ENCODE measurements around the gene POU6F2. TPM values are rescaled to one million over a fixed set of nuclear protein-coding genes. Genes with fewer than 3 reads are reported as not detected.

The POU6F2 gene
- total and polyA plus RNA-seq, 5 donors from 2014 or later = not detected

GRCh38 chr7:39027491-39027890 lies 49.8 kb downstream of the POU6F2 start:
- Mint-ChIP-seq H3K27me3 (no peaks in the 10 kb centered on the region), H3K27ac (no peak overlapping the region), H3K4me3 (no peak overlapping the region), H3K36me3 (no peaks in the 10 kb centered on the region), H3K4me1 (no peaks in the 10 kb centered on the region), H3K9me3 (peaks cover 0 to 9% (median 3%) of the 10 kb centered on the region in 7 donors)
- Histone ChIP-seq H3K36me3 (ENCODE audit: control insufficient read depth, insufficient read depth, low read length) (no peaks in the 10 kb centered on the region), H3K27ac (ENCODE audit: insufficient read depth, low read length, poor library complexity, severe bottlenecking) (no peak overlapping the region), H3K27me3 (ENCODE audit: control insufficient read depth, insufficient read depth, low read length) (no peaks in the 10 kb centered on the region), H3K9me3 (ENCODE audit: control insufficient read depth in 2 of 2, low read length in 2 of 2) (peaks cover 7 to 8% of the 10 kb centered on the region in 2 experiments), H3K4me3 (ENCODE audit: low read depth, low read length) (no peak overlapping the region), H3K4me1 (ENCODE audit: control insufficient read depth, insufficient read depth, low read length, poor library complexity, severe bottlenecking) (no peaks in the 10 kb centered on the region)
- no peak for ATAC-seq (ENCODE audit: low read depth in 2 of 2)
- DNase-seq = no peak

- H3K4me3 ChIP-seq (ENCODE audit: low read depth, low read length) = no peak overlapping the region
- H3K27ac ChIP-seq (ENCODE audit: insufficient read depth, low read length, poor library complexity, severe bottlenecking) = no peak overlapping the region
- Mint-ChIP-seq H3K4me1 (no peaks in the 10 kb centered on the region), H3K4me3 (no peak overlapping the region), H3K27me3 (no peaks in the 10 kb centered on the region), H3K36me3 (no peaks in the 10 kb centered on the region), H3K9me3 (peaks cover 0 to 6% (median 0%) of the 10 kb centered on the region in 7 donors), H3K27ac (no peak overlapping the region)
- no peak for ATAC-seq (ENCODE audit: low read depth in 2 of 2)
- H3K9me3 ChIP-seq (ENCODE audit: control insufficient read depth in 2 of 2, low read length in 2 of 2) = no peaks in the 10 kb centered on the region
- H3K27me3 ChIP-seq (ENCODE audit: control insufficient read depth, insufficient read depth, low read length) = no peaks in the 10 kb centered on the region
- no peaks in the 10 kb centered on the region for H3K36me3 ChIP-seq (ENCODE audit: control insufficient read depth, insufficient read depth, low read length)
- DNase-seq = no peak
- no peaks in the 10 kb centered on the region for H3K4me1 ChIP-seq (ENCODE audit: control insufficient read depth, insufficient read depth, low read length, poor library complexity, severe bottlenecking)
These were observed 56.3 kb downstream of the POU6F2 start for GRCh38 chr7:39033885-39034624.

- H3K4me1 Mint-ChIP-seq = no peaks in the 10 kb centered on the region
- H3K27me3 Mint-ChIP-seq = no peaks in the 10 kb centered on the region
- H3K9me3 Mint-ChIP-seq = peaks cover 0 to 6% (median 0%) of the 10 kb centered on the region in 7 donors
- DNase-seq (no peak), ATAC-seq (ENCODE audit: low read depth in 2 of 2) (no peak)
- H3K36me3 Mint-ChIP-seq = no peaks in the 10 kb centered on the region
- no peaks in the 10 kb centered on the region for H3K9me3 ChIP-seq (ENCODE audit: control insufficient read depth in 2 of 2, low read length in 2 of 2)
- H3K27me3 ChIP-seq (ENCODE audit: control insufficient read depth, insufficient read depth, low read length) = no peaks in the 10 kb centered on the region
- H3K27ac ChIP-seq (ENCODE audit: insufficient read depth, low read length, poor library complexity, severe bottlenecking) = no peak overlapping the region
- no peaks in the 10 kb centered on the region for H3K36me3 ChIP-seq (ENCODE audit: control insufficient read depth, insufficient read depth, low read length)
- no peak overlapping the region for H3K4me3 Mint-ChIP-seq
- no peak overlapping the region for H3K4me3 ChIP-seq (ENCODE audit: low read depth, low read length)
- H3K27ac Mint-ChIP-seq = no peak overlapping the region
- no peaks in the 10 kb centered on the region for H3K4me1 ChIP-seq (ENCODE audit: control insufficient read depth, insufficient read depth, low read length, poor library complexity, severe bottlenecking)
These were observed 57.4 kb downstream of the POU6F2 start for GRCh38 chr7:39035156-39035555.

GRCh38 chr7:39035903-39036302 lies 58.2 kb downstream of the POU6F2 start:
- Mint-ChIP-seq H3K9me3 (peaks cover 0 to 6% (median 0%) of the 10 kb centered on the region in 7 donors), H3K4me3 (no peak overlapping the region), H3K36me3 (no peaks in the 10 kb centered on the region), H3K27ac (no peak overlapping the region), H3K27me3 (no peaks in the 10 kb centered on the region), H3K4me1 (no peaks in the 10 kb centered on the region)
- Histone ChIP-seq H3K4me1 (ENCODE audit: control insufficient read depth, insufficient read depth, low read length, poor library complexity, severe bottlenecking) (no peaks in the 10 kb centered on the region), H3K27ac (ENCODE audit: insufficient read depth, low read length, poor library complexity, severe bottlenecking) (no peak overlapping the region), H3K27me3 (ENCODE audit: control insufficient read depth, insufficient read depth, low read length) (no peaks in the 10 kb centered on the region), H3K9me3 (ENCODE audit: control insufficient read depth in 2 of 2, low read length in 2 of 2) (no peaks in the 10 kb centered on the region), H3K36me3 (ENCODE audit: control insufficient read depth, insufficient read depth, low read length) (no peaks in the 10 kb centered on the region), H3K4me3 (ENCODE audit: low read depth, low read length) (no peak overlapping the region)
- DNase-seq = no peak
- ATAC-seq (ENCODE audit: low read depth in 2 of 2) = no peak

GRCh38 chr7:39042670-39043069 lies 65.0 kb downstream of the POU6F2 start:
- H3K4me3 Mint-ChIP-seq = no peak overlapping the region
- DNase-seq (no peak), ATAC-seq (ENCODE audit: low read depth in 2 of 2) (no peak)
- no peak overlapping the region for H3K27ac ChIP-seq (ENCODE audit: insufficient read depth, low read length, poor library complexity, severe bottlenecking)
- no peaks in the 10 kb centered on the region for H3K36me3 ChIP-seq (ENCODE audit: control insufficient read depth, insufficient read depth, low read length)
- H3K27me3 Mint-ChIP-seq = no peaks in the 10 kb centered on the region
- no peaks in the 10 kb centered on the region for H3K4me1 ChIP-seq (ENCODE audit: control insufficient read depth, insufficient read depth, low read length, poor library complexity, severe bottlenecking)
- H3K4me1 Mint-ChIP-seq = no peaks in the 10 kb centered on the region
- H3K36me3 Mint-ChIP-seq = no peaks in the 10 kb centered on the region
- no peaks in the 10 kb centered on the region for H3K9me3 Mint-ChIP-seq
- H3K9me3 ChIP-seq (ENCODE audit: control insufficient read depth in 2 of 2, low read length in 2 of 2) = no peaks in the 10 kb centered on the region
- H3K27me3 ChIP-seq (ENCODE audit: control insufficient read depth, insufficient read depth, low read length) = no peaks in the 10 kb centered on the region
- no peak overlapping the region for H3K4me3 ChIP-seq (ENCODE audit: low read depth, low read length)
- no peak overlapping the region for H3K27ac Mint-ChIP-seq

- Histone ChIP-seq H3K4me1 (ENCODE audit: control insufficient read depth, insufficient read depth, low read length, poor library complexity, severe bottlenecking) (no peaks in the 10 kb centered on the region), H3K36me3 (ENCODE audit: control insufficient read depth, insufficient read depth, low read length) (no peaks in the 10 kb centered on the region), H3K27ac (ENCODE audit: insufficient read depth, low read length, poor library complexity, severe bottlenecking) (no peak overlapping the region), H3K27me3 (ENCODE audit: control insufficient read depth, insufficient read depth, low read length) (no peaks in the 10 kb centered on the region), H3K9me3 (ENCODE audit: control insufficient read depth in 2 of 2, low read length in 2 of 2) (no peaks in the 10 kb centered on the region), H3K4me3 (ENCODE audit: low read depth, low read length) (no peak overlapping the region)
- Mint-ChIP-seq H3K4me1 (no peaks in the 10 kb centered on the region), H3K9me3 (peaks cover 0 to 3% (median 0%) of the 10 kb centered on the region in 7 donors), H3K36me3 (no peaks in the 10 kb centered on the region), H3K27me3 (no peaks in the 10 kb centered on the region), H3K4me3 (no peak overlapping the region), H3K27ac (no peak overlapping the region)
- DNase-seq (no peak), ATAC-seq (ENCODE audit: low read depth in 2 of 2) (no peak)
These were observed 65.8 kb downstream of the POU6F2 start for GRCh38 chr7:39043531-39043930.

- Mint-ChIP-seq H3K4me1 (no peaks in the 10 kb centered on the region), H3K27me3 (no peaks in the 10 kb centered on the region), H3K4me3 (no peak overlapping the region), H3K36me3 (no peaks in the 10 kb centered on the region), H3K27ac (no peak overlapping the region), H3K9me3 (peaks cover 0 to 3% (median 0%) of the 10 kb centered on the region in 7 donors)
- no peaks in the 10 kb centered on the region for H3K36me3 ChIP-seq (ENCODE audit: control insufficient read depth, insufficient read depth, low read length)
- H3K4me1 ChIP-seq (ENCODE audit: control insufficient read depth, insufficient read depth, low read length, poor library complexity, severe bottlenecking) = no peaks in the 10 kb centered on the region
- ATAC-seq (ENCODE audit: low read depth in 2 of 2) = no peak
- DNase-seq = no peak
- H3K4me3 ChIP-seq (ENCODE audit: low read depth, low read length) = no peak overlapping the region
- no peak overlapping the region for H3K27ac ChIP-seq (ENCODE audit: insufficient read depth, low read length, poor library complexity, severe bottlenecking)
- H3K9me3 ChIP-seq (ENCODE audit: control insufficient read depth in 2 of 2, low read length in 2 of 2) = no peaks in the 10 kb centered on the region
- H3K27me3 ChIP-seq (ENCODE audit: control insufficient read depth, insufficient read depth, low read length) = no peaks in the 10 kb centered on the region
These were observed 66.8 kb downstream of the POU6F2 start for GRCh38 chr7:39044489-39044888.

- Mint-ChIP-seq H3K27ac (no peak overlapping the region), H3K36me3 (no peaks in the 10 kb centered on the region), H3K9me3 (peaks cover 0 to 3% (median 0%) of the 10 kb centered on the region in 7 donors), H3K27me3 (no peaks in the 10 kb centered on the region), H3K4me1 (no peaks in the 10 kb centered on the region), H3K4me3 (no peak overlapping the region)
- no peak for ATAC-seq (ENCODE audit: low read depth in 2 of 2)
- DNase-seq = no peak
- no peaks in the 10 kb centered on the region for H3K36me3 ChIP-seq (ENCODE audit: control insufficient read depth, insufficient read depth, low read length)
- H3K27me3 ChIP-seq (ENCODE audit: control insufficient read depth, insufficient read depth, low read length) = no peaks in the 10 kb centered on the region
- no peaks in the 10 kb centered on the region for H3K9me3 ChIP-seq (ENCODE audit: control insufficient read depth in 2 of 2, low read length in 2 of 2)
- H3K4me3 ChIP-seq (ENCODE audit: low read depth, low read length) = no peak overlapping the region
- H3K27ac ChIP-seq (ENCODE audit: insufficient read depth, low read length, poor library complexity, severe bottlenecking) = no peak overlapping the region
- no peaks in the 10 kb centered on the region for H3K4me1 ChIP-seq (ENCODE audit: control insufficient read depth, insufficient read depth, low read length, poor library complexity, severe bottlenecking)
These were observed 67.5 kb downstream of the POU6F2 start for GRCh38 chr7:39045231-39045630.

All from CD4-positive, CD25-positive, alpha-beta regulatory T cell (primary cell).